Esophagus squamous epithelium (tissue), 5 donors: ENCODE data around the gene SPPL2B. TPM values are rescaled to one million over a fixed set of nuclear protein-coding genes. Genes with fewer than 3 reads are reported as not detected.

ENCODE experiments used
- DNase-seq: peaks from one replicate; lab custom pipeline; 2025; lab: John Stamatoyannopoulos, UW
- H3K27ac ChIP-seq, 4 donors: fragments of 200-600 bp; sonication (generic); one replicate each; pipeline ENCODE4 v1.5.1; 2016 to 2019; ENCODE audit warnings: mild to moderate bottlenecking in 1 of 4
- H3K27me3 ChIP-seq, 4 donors: fragments of 200-600 bp; sonication (generic); 1 replicate in 3 of 4; 2 replicates in 1 of 4; pipeline versions ENCODE4 v1.5.1 to v1.6.0; 2017 to 2021; ENCODE audit warnings: antibody characterized with exemption in 1 of 4
- H3K36me3 ChIP-seq, 3 donors: fragments of 200-600 bp; sonication (generic); one replicate each; pipeline ENCODE4 v1.5.1; 2016 to 2019
- H3K4me1 ChIP-seq, 3 donors: fragments of 200-600 bp; sonication (generic); one replicate each; pipeline ENCODE4 v1.5.1; 2017 to 2019
- H3K4me3 ChIP-seq, 4 donors: fragments of 200-600 bp; sonication (generic); 1 replicate in 3 of 4; 2 replicates in 1 of 4; pipeline ENCODE4 v1.5.1; 2016 to 2019; ENCODE audit warnings: mild to moderate bottlenecking in 2 of 4, moderate library complexity in 1 of 4
- H3K9me3 ChIP-seq, 3 donors: fragments of 200-600 bp; sonication (generic); one replicate each; pipeline ENCODE4 v1.5.1; 2016 to 2019
- CTCF ChIP-seq, 6 experiments: fragments of 450-650 bp in 4 of 6; fragments of 200-600 bp in 2 of 6; sonication (generic) in 2 of 6; IDR thresholded peaks; one replicate each; pipeline ENCODE4 v1.5.1; 2016 to 2019; ENCODE audit warnings: antibody characterized with exemption in 6 of 6, mild to moderate bottlenecking in 4 of 6, moderate library complexity in 4 of 6
- POLR2A ChIP-seq, 4 donors: fragments of 450-650 bp; IDR thresholded peaks; one replicate each; pipeline ENCODE4 v1.6.1; 2017; ENCODE audit warnings: antibody characterized with exemption in 4 of 4, mild to moderate bottlenecking in 4 of 4, moderate library complexity in 3 of 4
- WGBS, 2 donors: methylation state at CpG; one replicate each; pipeline ENCODE4 v1.1.5; 2018; 5-methylcytosine and 5-hydroxymethylcytosine counted together
- intact Hi-C: fragments of 100-400 bp; cut with DNase I; formaldehyde crosslinking; loops from one replicate; pipeline ENCODE4 v1.15.0; 2022
- total RNA-seq, 4 donors: library from RNA; depleted of rRNA; stranded (reverse); fragments of >200 nt; gene quantifications; one replicate each; pipeline ENCODE4 v1.1.0, GENCODE V29; 2016
- donor health status: DM: yes; HTN: yes; CAD: no.

Gene SPPL2B
- total RNA-seq, 4 donors from 2014 or later, result 14.7 to 37.7 (median 36.2) TPM

- Histone ChIP-seq H3K9me3 (no peaks in the 10 kb centered on the region), H3K4me3 (no peak overlapping the region), H3K4me1 (no peaks in the 10 kb centered on the region), H3K36me3 (no peaks in the 10 kb centered on the region), H3K27ac (no peak overlapping the region), H3K27me3 (peaks cover 0 to 48% (median 0%) of the 10 kb centered on the region in 4 donors)
- TF ChIP-seq POLR2A (IDR thresholded peaks at IDR 0.05), result no peak
- no peak for TF ChIP-seq CTCF (IDR thresholded peaks at IDR 0.05)
- intact Hi-C loops, result no loop called here
- no peak for DNase-seq
- 66 to 71% methylated on average over 7 to 13 of the region's 13 CpGs for WGBS, 2 donors
These were observed 46.3 kb downstream of the SPPL2B start for GRCh38 chr19:2374808-2375207.

GRCh38 chr19:2375353-2376121, 47.1 kb downstream of the SPPL2B start:
- peaks cover 0 to 6% (median 5%) of the 10 kb centered on the region in 3 donors for H3K9me3 ChIP-seq
- 79 to 91% methylated on average over 4 to 5 of the region's 7 CpGs for WGBS, 2 donors
- H3K4me3 ChIP-seq, result no peak overlapping the region
- H3K36me3 ChIP-seq, result no peaks in the 10 kb centered on the region
- peaks cover 0 to 47% (median 0%) of the 10 kb centered on the region in 4 donors for H3K27me3 ChIP-seq
- DNase-seq, result no peak
- H3K27ac ChIP-seq, result no peak overlapping the region
- no peak for TF ChIP-seq POLR2A (IDR thresholded peaks at IDR 0.05)
- TF ChIP-seq CTCF (IDR thresholded peaks at IDR 0.05), result no peak
- intact Hi-C loops, result no loop called here
- no peaks in the 10 kb centered on the region for H3K4me1 ChIP-seq

- WGBS, 2 donors, result 50 to 67% methylated on average over 5 to 12 of the region's 15 CpGs
- Histone ChIP-seq H3K4me3 (no peak overlapping the region), H3K36me3 (no peaks in the 10 kb centered on the region), H3K9me3 (peaks cover 0 to 11% (median 10%) of the 10 kb centered on the region in 3 donors), H3K4me1 (no peaks in the 10 kb centered on the region), H3K27ac (no peak overlapping the region), H3K27me3 (peaks cover 0 to 43% (median 0%) of the 10 kb centered on the region in 4 donors)
- intact Hi-C loops, result no loop called here
- TF ChIP-seq CTCF (IDR thresholded peaks at IDR 0.05) (no peak), POLR2A (IDR thresholded peaks at IDR 0.05) (no peak)
- DNase-seq, result no peak
These were observed 48.5 kb downstream of the SPPL2B start for GRCh38 chr19:2376784-2377519.

- peaks cover 0 to 11% (median 10%) of the 10 kb centered on the region in 3 donors for H3K9me3 ChIP-seq
- intact Hi-C loops, result no loop called here
- no peak overlapping the region for H3K4me3 ChIP-seq
- WGBS, 2 donors, result 94% methylated on average over 2 of the region's 2 CpGs
- TF ChIP-seq POLR2A (IDR thresholded peaks at IDR 0.05) (no peak), CTCF (IDR thresholded peaks at IDR 0.05) (no peak)
- H3K27ac ChIP-seq, result no peak overlapping the region
- H3K27me3 ChIP-seq, result peaks cover 0 to 36% (median 0%) of the 10 kb centered on the region in 4 donors
- no peak for DNase-seq
- H3K4me1 ChIP-seq, result peaks cover 0 to 9% (median 0%) of the 10 kb centered on the region in 3 donors
- H3K36me3 ChIP-seq, result no peaks in the 10 kb centered on the region
These were observed 52.1 kb downstream of the SPPL2B start for GRCh38 chr19:2380567-2380966.
